Endothelial cell of umbilical vein (primary cell): ENCODE results near the gene FAR1.

Source experiments
- CTCF ChIP-seq, 2 donors: IDR thresholded peaks; 1 replicate in 1 of 2; 2 replicates in 1 of 2; pipeline ENCODE4 v1.5.1; 2011; ENCODE audit warnings: low read length in 2 of 2, mild to moderate bottlenecking in 2 of 2, moderate library complexity in 2 of 2, control low read depth in 1 of 2, inconsistent platforms in 1 of 2, low read depth in 1 of 2; ENCODE audit not compliant: insufficient read depth in 1 of 2; ENCODE audit errors: extremely low read depth in 1 of 2
- EZH2 ChIP-seq: IDR thresholded peaks from 2 replicates; pipeline ENCODE4 v1.6.1; 2012; ENCODE audit warnings: borderline replicate concordance, low read depth, mild to moderate bottlenecking, moderate library complexity, low read length, inconsistent platforms; ENCODE audit not compliant: severe bottlenecking
- FOS ChIP-seq: IDR thresholded peaks from 2 replicates; pipeline ENCODE4 v1.6.1; 2011; ENCODE audit warnings: mild to moderate bottlenecking, low read length, moderate library complexity, borderline replicate concordance; ENCODE audit not compliant: insufficient read depth
- GATA2 ChIP-seq: IDR thresholded peaks from 2 replicates; pipeline ENCODE4 v1.7.0; 2011; ENCODE audit warnings: low read depth, mild to moderate bottlenecking, moderate library complexity, mixed read lengths, low read length; ENCODE audit not compliant: insufficient read length, insufficient read depth
- MAX ChIP-seq: IDR thresholded peaks from 2 replicates; pipeline ENCODE4 v1.6.1; 2011; ENCODE audit not compliant: insufficient read depth, insufficient read length
- POLR2A ChIP-seq: IDR thresholded peaks from 2 replicates; pipeline ENCODE4 v1.6.1; 2012; ENCODE audit warnings: low read depth, mild to moderate bottlenecking, control low read depth, low read length
- POLR2AphosphoS5 ChIP-seq: IDR thresholded peaks from 2 replicates; pipeline ENCODE4 v1.6.1; 2012; ENCODE audit warnings: low read depth, mild to moderate bottlenecking, control low read depth, low read length, moderate library complexity; ENCODE audit not compliant: insufficient read depth

GRCh38 chr11:13679768-13680167 lies 11.3 kb downstream of the FAR1 start:
- TF ChIP-seq CTCF (IDR thresholded peaks at IDR 0.05; ENCODE audit: extremely low read depth in 1 of 2, insufficient read depth in 1 of 2, low read depth in 1 of 2, low read length in 2 of 2): no peak
- TF ChIP-seq POLR2AphosphoS5: no peak
- no peak for TF ChIP-seq EZH2
- TF ChIP-seq POLR2A: no peak
- TF ChIP-seq GATA2: no peak
- TF ChIP-seq FOS: no peak
- TF ChIP-seq MAX: no peak
